HL-60 (cell line): ENCODE data around the gene TRAPPC14.
"Not testable (repeated sequence)": the region's sequence is repeated elsewhere in the genome, so short reads cannot be mapped to it uniquely, and the experiment has no call there.

ENCODE experiments used
- DNase-seq, 2 experiments: peaks; one replicate each; pipeline ENCODE4 v3.0.0-alpha.2; 2010 to 2020; ENCODE audit warnings: low read depth in 1 of 2, low spot score in 1 of 2
- H3K27ac ChIP-seq: fragments of 250-450 bp; sonication (Bioruptor Pico); replicated peaks from 2 replicates; pipeline ENCODE4 v1.5.1; 2020; ENCODE audit warnings: mild to moderate bottlenecking, moderate library complexity
- H3K27me3 ChIP-seq: fragments of 250-450 bp; sonication (Bioruptor Pico); 2 replicates; pipeline ENCODE4 v1.5.1; 2021; ENCODE audit warnings: mild to moderate bottlenecking, moderate library complexity; ENCODE audit not compliant: insufficient read depth, poor library complexity, severe bottlenecking
- H3K4me3 ChIP-seq: replicated peaks from 2 replicates; pipeline ENCODE4 v1.5.1; 2011; ENCODE audit warnings: mild to moderate bottlenecking, control low read depth, low read length; ENCODE audit not compliant: insufficient read depth
- GABPA ChIP-seq: IDR thresholded peaks from 2 replicates; pipeline ENCODE4 v1.6.1; 2012; ENCODE audit warnings: low read depth
- POLR2AphosphoS5 ChIP-seq: IDR thresholded peaks from 2 replicates; pipeline ENCODE4 v1.6.1; 2012; ENCODE audit warnings: low read depth
- REST ChIP-seq: IDR thresholded peaks from 2 replicates; pipeline ENCODE4 v1.6.1; 2012; ENCODE audit warnings: low read depth; ENCODE audit not compliant: insufficient replicate concordance
- SPI1 ChIP-seq: IDR thresholded peaks from 2 replicates; pipeline ENCODE4 v1.6.1; 2012; ENCODE audit warnings: low read depth, mild to moderate bottlenecking, borderline replicate concordance
- TF ChIP-seq, protein P1 (sequence below): IDR thresholded peaks from one replicate; pipeline ENCODE4 v1.5.1; 2011; ENCODE audit warnings: low read length, control low read depth, inconsistent platforms; ENCODE audit not compliant: insufficient read depth

Gene TRAPPC14

DNA sequence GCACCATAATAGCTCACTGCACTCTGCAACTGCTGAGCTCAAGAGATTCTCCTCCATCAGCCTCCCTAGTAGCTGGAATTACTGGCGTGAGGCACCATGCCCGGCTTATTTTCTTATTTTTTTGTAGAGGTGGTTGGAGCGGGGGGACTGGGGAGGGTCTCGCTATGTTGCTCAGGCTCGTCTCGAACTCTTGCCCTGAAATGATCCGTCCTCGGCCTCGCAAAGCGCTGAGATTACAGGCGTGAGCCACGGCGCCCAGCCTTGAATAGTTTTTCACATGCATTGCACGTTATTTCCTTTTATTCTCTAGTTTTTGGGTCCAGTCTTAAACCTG lies 10.3 kb downstream of the TRAPPC14 start:
- Histone ChIP-seq H3K4me3 (peak overlapping the region; percentile 25), H3K27ac (peak overlapping the region; percentile 73), H3K27me3 (no peaks in the 10 kb centered on the region)
- TF ChIP-seq GABPA (no peak), SPI1 (no peak), POLR2AphosphoS5 (no peak), REST (no peak)
- TF ChIP-seq, protein P1, sequence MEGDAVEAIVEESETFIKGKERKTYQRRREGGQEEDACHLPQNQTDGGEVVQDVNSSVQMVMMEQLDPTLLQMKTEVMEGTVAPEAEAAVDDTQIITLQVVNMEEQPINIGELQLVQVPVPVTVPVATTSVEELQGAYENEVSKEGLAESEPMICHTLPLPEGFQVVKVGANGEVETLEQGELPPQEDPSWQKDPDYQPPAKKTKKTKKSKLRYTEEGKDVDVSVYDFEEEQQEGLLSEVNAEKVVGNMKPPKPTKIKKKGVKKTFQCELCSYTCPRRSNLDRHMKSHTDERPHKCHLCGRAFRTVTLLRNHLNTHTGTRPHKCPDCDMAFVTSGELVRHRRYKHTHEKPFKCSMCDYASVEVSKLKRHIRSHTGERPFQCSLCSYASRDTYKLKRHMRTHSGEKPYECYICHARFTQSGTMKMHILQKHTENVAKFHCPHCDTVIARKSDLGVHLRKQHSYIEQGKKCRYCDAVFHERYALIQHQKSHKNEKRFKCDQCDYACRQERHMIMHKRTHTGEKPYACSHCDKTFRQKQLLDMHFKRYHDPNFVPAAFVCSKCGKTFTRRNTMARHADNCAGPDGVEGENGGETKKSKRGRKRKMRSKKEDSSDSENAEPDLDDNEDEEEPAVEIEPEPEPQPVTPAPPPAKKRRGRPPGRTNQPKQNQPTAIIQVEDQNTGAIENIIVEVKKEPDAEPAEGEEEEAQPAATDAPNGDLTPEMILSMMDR = no peak
- DNase-seq = no peak

DNA sequence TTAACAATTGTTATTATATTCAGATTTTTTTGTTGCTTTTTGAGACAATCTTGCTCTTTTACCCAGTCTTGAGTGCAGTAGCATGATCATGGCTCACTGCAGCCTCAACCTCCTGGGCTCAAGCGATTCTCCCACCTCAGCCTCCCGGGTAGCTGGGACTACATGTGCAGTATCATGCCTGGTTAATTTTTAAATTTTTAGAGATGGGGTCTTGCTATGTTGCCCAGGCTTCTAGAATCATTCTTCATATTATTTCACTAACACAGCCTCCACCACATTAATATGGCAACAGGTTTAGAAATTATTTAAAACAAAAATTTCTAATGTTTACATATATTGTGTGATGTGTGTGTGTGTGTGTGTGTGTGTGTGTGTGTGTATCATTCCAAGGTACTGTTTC lies 11.2 kb downstream of the TRAPPC14 start:
- H3K4me3 ChIP-seq = no peak overlapping the region
- TF ChIP-seq REST (no peak), SPI1 (no peak), GABPA (no peak), POLR2AphosphoS5 (no peak)
- TF ChIP-seq, protein P1 = no peak

GRCh38 chr7:100146350-100146749 lies 12.2 kb downstream of the TRAPPC14 start:
- DNase-seq = peak in 1 of 2 experiments; percentile 30
- not testable (repeated sequence) for H3K27me3 ChIP-seq, H3K27ac ChIP-seq, H3K4me3 ChIP-seq

More for the DNA sequence above, 11.2 kb downstream of the TRAPPC14 start:
- H3K27ac ChIP-seq = no peak overlapping the region
- no peaks in the 10 kb centered on the region for H3K27me3 ChIP-seq
- no peak for DNase-seq

GRCh38 chr7:100142461-100142860 lies 16.1 kb downstream of the TRAPPC14 start:
- no peak for TF ChIP-seq REST
- no peak for TF ChIP-seq POLR2AphosphoS5
- TF ChIP-seq, protein P1 = no peak
- no peak for TF ChIP-seq SPI1
- TF ChIP-seq GABPA = no peak
- no peak for DNase-seq
- no peak overlapping the region for H3K4me3 ChIP-seq
- H3K27me3 ChIP-seq = no peaks in the 10 kb centered on the region
- peak overlapping the region; percentile 53 for H3K27ac ChIP-seq
